VCaP (cell line): ENCODE data around the gene TMEM63C.

Experiments
- H3K27ac ChIP-seq: fragments of 450-650 bp; 2 replicates; pipeline ENCODE4 v1.5.1; 2017
- CTCF ChIP-seq: fragments of 450-650 bp; conservative IDR thresholded peaks from 2 replicates; pipeline ENCODE4 v1.5.1; 2017; ENCODE audit warnings: mild to moderate bottlenecking, moderate library complexity

TMEM63C gene

GRCh38 chr14:77140359-77141213 lies 41.0 kb upstream of the TMEM63C start:
- no peak overlapping the region for H3K27ac ChIP-seq
- no peak for TF ChIP-seq CTCF

- no peak within 1 kb of the TSS for H3K27ac ChIP-seq
- peak; percentile 70 for TF ChIP-seq CTCF
Measured at GRCh38 chr14:77141214-77142004, 40.2 kb upstream of the TMEM63C start, which contains the start of gene ZDHHC22. Gene ZDHHC22, minus strand, starts transcription at chr14:77141791. Its CDS starts 2,053 bp downstream, at chr14:77139738.

- H3K27ac ChIP-seq, result no peak overlapping the region
- no peak for TF ChIP-seq CTCF
Measured at GRCh38 chr14:77142005-77142800, 39.4 kb upstream of the TMEM63C start.

- no peak for TF ChIP-seq CTCF
- no peak overlapping the region for H3K27ac ChIP-seq
Measured at GRCh38 chr14:77143071-77143470, 38.5 kb upstream of the TMEM63C start.

GRCh38 chr14:77144412-77145115 lies 37.0 kb upstream of the TMEM63C start:
- TF ChIP-seq CTCF, result no peak
- no peak overlapping the region for H3K27ac ChIP-seq

- H3K27ac ChIP-seq, result no peak overlapping the region
- no peak for TF ChIP-seq CTCF
Measured at GRCh38 chr14:77145975-77146740, 35.4 kb upstream of the TMEM63C start.
